Measurements from ENCODE around the gene SWAP70.

The SWAP70 gene

GRCh38 chr11:9780929-9781328, 117.1 kb downstream of the SWAP70 start:
- Histone ChIP-seq H3K4me3 (ENCODE audit: low read length, poor library complexity, severe bottlenecking) (no peak overlapping the region), H3K79me2 (ENCODE audit: insufficient read depth, low read length) (no peaks in the 10 kb centered on the region), H3K9me2 (replicated peaks; ENCODE audit: low read depth, low read length) (no peaks in the 10 kb centered on the region), H3K9ac (ENCODE audit: low read depth, low read length, poor library complexity, severe bottlenecking) (no peak overlapping the region), H3K36me3 (ENCODE audit: insufficient read depth, low read length) (peaks cover 22% of the 10 kb centered on the region; the same call in 1 of the 2 replicates), H3K4me2 (ENCODE audit: low read depth, low read length, poor library complexity, severe bottlenecking) (no peak overlapping the region), H3K4me1 (ENCODE audit: insufficient read depth, low read length, poor library complexity, severe bottlenecking) (no peaks in the 10 kb centered on the region), H3F3A (ENCODE audit: low read depth) (no peaks in the 10 kb centered on the region), H2AFZ (ENCODE audit: low read length) (no peak overlapping the region), H3K9me3 (ENCODE audit: insufficient read depth, low read depth, low read length) (no peaks in the 10 kb centered on the region), H4K20me1 (ENCODE audit: insufficient read depth, low read length, poor library complexity, severe bottlenecking) (no peaks in the 10 kb centered on the region), H3K27me3 (ENCODE audit: insufficient read depth, low read length, poor library complexity, severe bottlenecking) (no peaks in the 10 kb centered on the region)
- TF ChIP-seq CTCF (conservative IDR thresholded peaks at IDR 0.05; ENCODE audit: low read length): no peak
- no peak for TF ChIP-seq EZH2phosphoT487 (IDR thresholded peaks at IDR 0.05; ENCODE audit: borderline replicate concordance)

- Histone ChIP-seq H2AFZ (ENCODE audit: low read length) (no peak overlapping the region), H3K9me3 (ENCODE audit: insufficient read depth, low read depth, low read length) (no peaks in the 10 kb centered on the region), H3F3A (ENCODE audit: low read depth) (no peaks in the 10 kb centered on the region), H3K9ac (ENCODE audit: low read depth, low read length, poor library complexity, severe bottlenecking) (no peak overlapping the region), H4K20me1 (ENCODE audit: insufficient read depth, low read length, poor library complexity, severe bottlenecking) (no peaks in the 10 kb centered on the region), H3K4me2 (ENCODE audit: low read depth, low read length, poor library complexity, severe bottlenecking) (no peak overlapping the region), H3K4me3 (ENCODE audit: low read length, poor library complexity, severe bottlenecking) (no peak overlapping the region), H3K27me3 (ENCODE audit: insufficient read depth, low read length, poor library complexity, severe bottlenecking) (no peaks in the 10 kb centered on the region), H3K36me3 (ENCODE audit: insufficient read depth, low read length) (peaks cover 24% of the 10 kb centered on the region; the same call in 1 of the 2 replicates), H3K4me1 (ENCODE audit: insufficient read depth, low read length, poor library complexity, severe bottlenecking) (peaks cover 3% of the 10 kb centered on the region), H3K9me2 (replicated peaks; ENCODE audit: low read depth, low read length) (no peaks in the 10 kb centered on the region), H3K79me2 (ENCODE audit: insufficient read depth, low read length) (no peaks in the 10 kb centered on the region)
- no peak for TF ChIP-seq EZH2phosphoT487 (IDR thresholded peaks at IDR 0.05; ENCODE audit: borderline replicate concordance)
- no peak for TF ChIP-seq CTCF (conservative IDR thresholded peaks at IDR 0.05; ENCODE audit: low read length)
Observed at GRCh38 chr11:9783986-9784385, 120.1 kb downstream of the SWAP70 start.

- H3K9ac ChIP-seq (ENCODE audit: low read depth, low read length, poor library complexity, severe bottlenecking): no peak overlapping the region
- H3K4me1 ChIP-seq (ENCODE audit: insufficient read depth, low read length, poor library complexity, severe bottlenecking): peaks cover 3% of the 10 kb centered on the region
Observed at GRCh38 chr11:9784602-9785315, 120.9 kb downstream of the SWAP70 start.

More at GRCh38 chr11:9784602-9785315, 120.9 kb downstream of the SWAP70 start:
- Histone ChIP-seq H2AFZ (ENCODE audit: low read length) (no peak overlapping the region), H3K9me2 (replicated peaks; ENCODE audit: low read depth, low read length) (no peaks in the 10 kb centered on the region), H3K79me2 (ENCODE audit: insufficient read depth, low read length) (no peaks in the 10 kb centered on the region), H3K4me2 (ENCODE audit: low read depth, low read length, poor library complexity, severe bottlenecking) (no peak overlapping the region), H3F3A (ENCODE audit: low read depth) (no peaks in the 10 kb centered on the region), H4K20me1 (ENCODE audit: insufficient read depth, low read length, poor library complexity, severe bottlenecking) (no peaks in the 10 kb centered on the region), H3K9me3 (ENCODE audit: insufficient read depth, low read depth, low read length) (no peaks in the 10 kb centered on the region), H3K36me3 (ENCODE audit: insufficient read depth, low read length) (peaks cover 20% of the 10 kb centered on the region; the same call in 1 of the 2 replicates), H3K27me3 (ENCODE audit: insufficient read depth, low read length, poor library complexity, severe bottlenecking) (no peaks in the 10 kb centered on the region), H3K4me3 (ENCODE audit: low read length, poor library complexity, severe bottlenecking) (no peak overlapping the region)
- TF ChIP-seq CTCF (conservative IDR thresholded peaks at IDR 0.05; ENCODE audit: low read length) (no peak), EZH2phosphoT487 (IDR thresholded peaks at IDR 0.05; ENCODE audit: borderline replicate concordance) (no peak)
